GM21619 (cell line): ENCODE data around the gene BRMS1.
"Not testable (repeated sequence)": the region's sequence is repeated elsewhere in the genome, so short reads cannot be mapped to it uniquely, and the experiment has no call there.

Source experiments
- ATAC-seq: cut with Tn5 transposase; IDR thresholded peaks from one replicate; pipeline ENCODE4 v1.9.1; 2021; ENCODE audit not compliant: unreplicated experiment

Gene BRMS1

GRCh38 chr11:66363805-66364535, 19.1 kb upstream of the BRMS1 start:
- no peak for ATAC-seq

DNA sequence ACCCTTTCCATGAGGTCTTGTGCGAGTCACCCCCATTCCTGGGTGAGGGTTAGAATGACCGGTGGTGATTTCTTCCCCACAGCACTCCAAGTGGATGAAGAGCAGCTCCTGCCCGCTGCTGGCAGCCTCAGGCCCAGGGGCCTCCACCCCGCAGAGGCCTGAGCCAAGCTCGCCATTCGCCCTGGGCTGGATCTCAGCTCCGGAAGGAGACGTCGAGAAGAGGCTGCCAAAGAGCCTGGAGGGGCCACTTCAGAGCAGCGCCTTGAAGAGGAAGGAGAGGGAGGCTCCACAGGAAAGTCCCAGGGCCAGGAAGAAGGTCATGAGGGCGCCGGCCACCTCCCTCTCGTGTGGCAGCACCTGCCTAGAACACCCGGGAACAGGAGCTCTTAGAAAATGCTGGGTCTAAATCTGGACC, 18.3 kb upstream of the BRMS1 start:
- ATAC-seq = no peak

DNA sequence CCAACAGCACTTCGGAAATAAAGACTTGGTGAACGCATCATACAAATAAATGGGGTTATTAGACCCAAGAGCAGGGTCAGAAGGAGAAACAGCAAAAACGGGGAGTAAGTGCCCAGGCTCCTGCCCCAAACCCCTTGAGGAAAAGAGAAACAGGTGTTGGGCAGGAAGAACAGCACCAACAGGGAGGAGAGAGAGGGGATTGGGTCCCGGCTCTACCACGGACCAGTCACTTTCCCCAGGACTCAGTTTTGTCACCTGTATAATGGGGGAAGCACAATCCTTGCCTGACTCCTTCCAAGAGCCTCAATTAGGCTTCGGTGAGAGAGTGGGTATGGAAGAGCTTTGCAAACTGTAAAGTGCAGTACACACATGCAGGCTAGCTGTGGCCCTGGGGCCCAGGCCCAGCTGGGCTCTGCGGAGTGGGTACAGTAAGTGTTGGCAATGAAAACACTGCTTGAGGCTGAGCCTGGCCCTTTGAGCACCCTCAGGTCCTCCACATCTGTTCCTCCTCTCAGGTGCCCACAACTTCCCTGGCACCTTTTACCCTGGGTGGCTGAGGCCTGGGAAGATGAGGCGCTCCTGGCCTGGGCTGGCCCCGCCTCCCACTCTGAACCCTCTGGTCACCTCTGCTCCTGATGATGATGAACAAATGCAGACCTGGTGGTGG, 17.7 kb upstream of the BRMS1 start:
- ATAC-seq = no peak

- ATAC-seq = no peak
Measured at GRCh38 chr11:66361502-66361941, 16.6 kb upstream of the BRMS1 start.

DNA sequence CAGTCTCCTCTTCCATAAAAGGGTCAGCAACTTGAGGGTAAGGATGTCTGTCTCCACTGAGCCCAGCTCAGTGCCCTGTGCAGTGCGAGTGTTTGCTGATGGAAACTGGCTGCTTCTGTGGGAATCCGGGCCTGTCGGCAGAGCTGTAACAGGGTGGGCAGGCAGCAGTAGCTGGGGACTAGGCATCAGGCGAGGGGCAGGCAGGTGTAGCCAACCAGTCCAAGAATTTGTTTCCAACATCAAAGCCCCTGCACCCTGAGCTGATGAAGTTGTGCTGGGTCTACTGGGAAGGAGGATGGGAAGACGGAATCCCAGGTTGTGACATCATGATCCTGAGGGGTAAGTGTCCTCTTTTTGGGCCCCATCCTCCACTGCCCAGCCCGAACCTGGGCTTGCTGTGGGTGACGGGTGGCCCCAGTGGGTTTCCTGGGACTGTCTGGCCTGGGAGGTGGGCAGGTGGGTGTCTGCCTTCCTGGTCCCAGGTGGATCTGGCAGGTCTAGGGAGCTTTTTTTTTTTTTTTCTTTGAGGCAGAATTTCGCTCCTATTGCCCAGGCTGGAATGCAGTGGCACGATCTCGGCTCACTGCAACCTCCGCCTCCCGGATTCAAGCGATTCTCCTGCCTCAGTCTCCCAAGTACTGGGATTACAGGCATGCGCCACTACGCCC, 15.6 kb upstream of the BRMS1 start:
- ATAC-seq = no peak

DNA sequence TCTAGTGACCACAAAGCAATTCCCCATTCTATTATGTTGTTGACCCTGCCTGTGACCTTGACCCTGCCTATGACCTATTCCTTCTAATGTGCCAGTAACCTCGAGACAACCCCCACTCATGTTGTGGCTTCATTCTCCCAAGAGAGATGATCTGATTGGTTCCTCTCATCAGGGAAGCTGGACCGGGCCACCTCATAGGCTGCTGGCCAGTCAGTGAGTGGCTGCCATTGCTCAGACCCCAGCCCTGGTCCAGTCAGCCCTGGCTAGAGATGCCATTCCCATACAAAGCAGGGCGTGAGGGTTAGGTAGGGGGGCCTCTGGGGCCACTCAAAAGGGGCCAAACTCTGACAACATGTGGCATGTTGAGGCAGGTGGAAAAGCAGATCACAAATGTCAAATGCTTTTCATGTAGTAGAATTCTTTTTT, 14.8 kb upstream of the BRMS1 start:
- no peak for ATAC-seq

GRCh38 chr11:66350560-66351235, 5.8 kb upstream of the BRMS1 start:
- not testable (repeated sequence) for ATAC-seq

- no peak for ATAC-seq
Measured at GRCh38 chr11:66349084-66349386, 4.1 kb upstream of the BRMS1 start.

GRCh38 chr11:66347425-66348276, 2.7 kb upstream of the BRMS1 start, which contains the start of gene B4GAT1:
Gene B4GAT1, minus strand, starts transcription at chr11:66347629. Its CDS starts 84 bp downstream, at chr11:66347545.
- ATAC-seq = peak; percentile 33

DNA sequence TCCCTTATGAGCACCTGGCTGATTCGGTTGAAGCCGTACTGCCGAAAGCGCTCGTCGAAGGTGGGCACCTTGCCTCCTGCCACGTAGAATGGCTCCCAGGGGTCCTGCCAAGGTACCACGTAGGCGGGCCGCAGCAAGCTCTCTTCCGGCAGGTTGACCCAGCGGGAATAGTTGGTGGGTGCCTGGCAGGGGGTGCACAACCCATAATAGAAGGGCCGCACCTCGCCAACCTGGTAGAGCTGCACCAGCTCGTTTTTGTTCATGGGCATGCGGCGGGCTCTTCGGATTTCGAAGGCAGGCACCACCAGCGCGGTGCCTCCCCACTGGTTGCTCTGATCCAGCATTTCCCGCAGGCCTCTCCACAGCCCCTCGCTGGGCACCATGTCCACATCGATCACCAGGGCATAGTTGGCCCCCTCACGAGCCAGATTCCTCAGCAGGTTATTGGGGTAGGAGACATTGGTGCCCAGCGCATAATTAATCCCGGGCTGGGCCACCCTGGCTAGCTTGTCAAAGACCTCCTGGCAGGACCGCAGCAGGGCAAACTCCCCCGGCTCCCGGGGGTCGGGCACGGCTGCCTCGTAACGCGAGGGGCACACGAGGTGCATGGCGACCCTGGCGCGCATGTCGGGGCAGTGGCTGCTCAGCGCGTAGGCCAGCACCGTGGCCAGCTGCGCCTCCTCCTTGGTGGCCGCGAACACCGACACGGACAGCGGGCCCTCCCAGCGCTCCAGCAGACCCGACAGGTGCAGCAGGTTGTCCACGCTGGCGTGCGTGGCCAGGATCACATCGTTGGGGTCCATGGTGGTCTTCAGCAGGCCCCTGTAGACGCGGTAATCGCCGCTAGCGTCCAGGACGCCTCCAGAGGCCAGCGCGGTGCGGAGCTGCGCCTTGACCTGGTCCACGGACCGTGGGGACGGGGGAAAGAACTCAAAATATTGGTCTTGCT, 1.8 kb upstream of the BRMS1 start:
- no peak for ATAC-seq

- ATAC-seq = peak; percentile 8
Measured at GRCh38 chr11:66345316-66345649, 379 bp upstream of the BRMS1 start.

- no peak for ATAC-seq
Measured at GRCh38 chr11:66343176-66343575, 1.7 kb downstream of the BRMS1 start.

GRCh38 chr11:66341502-66342126, 3.3 kb downstream of the BRMS1 start:
- no peak for ATAC-seq

DNA sequence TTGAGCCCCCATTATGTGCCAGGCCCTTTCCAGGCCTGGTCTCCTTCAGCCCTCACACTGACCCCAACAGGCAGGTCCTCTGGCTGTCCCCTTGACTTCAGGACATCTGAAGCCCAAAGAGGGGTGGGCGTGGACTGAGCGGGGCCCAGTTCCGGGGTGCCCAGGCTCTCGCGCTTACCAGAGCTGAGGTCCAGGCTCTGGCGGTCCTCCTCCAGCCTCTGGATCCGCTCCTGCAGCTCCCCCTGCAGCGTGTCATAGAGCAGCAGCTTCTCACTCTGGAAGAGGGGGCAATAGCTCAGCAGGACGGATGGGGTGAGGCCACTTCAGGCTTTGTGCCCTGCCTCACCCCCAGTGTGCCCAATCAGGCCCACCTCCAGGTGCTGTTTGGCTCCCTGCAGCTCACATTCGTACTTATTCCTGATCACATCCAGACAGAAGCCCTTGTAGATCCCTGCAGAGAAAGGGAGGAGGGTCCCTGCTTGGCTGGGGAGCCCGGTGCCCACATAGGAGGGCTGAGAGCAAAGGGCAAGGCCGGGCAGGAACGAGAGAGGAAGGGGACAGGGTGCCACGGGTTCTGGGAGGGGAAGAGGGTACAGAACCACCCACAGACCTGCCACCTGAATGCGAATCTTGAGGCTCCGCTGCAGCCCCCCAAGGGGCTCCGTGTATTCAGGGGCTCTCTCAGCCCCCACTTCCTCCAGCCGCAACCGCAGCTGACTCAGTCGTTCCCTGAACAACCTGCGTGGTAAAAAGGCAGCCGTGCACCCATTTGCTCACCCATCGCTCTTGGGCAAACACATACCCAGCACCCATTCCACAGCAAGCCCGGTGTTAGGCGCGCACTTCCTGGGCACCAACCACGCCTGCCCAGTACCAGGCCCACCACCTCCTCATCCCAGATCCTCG, 4.1 kb downstream of the BRMS1 start:
- no peak for ATAC-seq

- ATAC-seq = no peak
Measured at GRCh38 chr11:66339686-66340483, 5.0 kb downstream of the BRMS1 start.

DNA sequence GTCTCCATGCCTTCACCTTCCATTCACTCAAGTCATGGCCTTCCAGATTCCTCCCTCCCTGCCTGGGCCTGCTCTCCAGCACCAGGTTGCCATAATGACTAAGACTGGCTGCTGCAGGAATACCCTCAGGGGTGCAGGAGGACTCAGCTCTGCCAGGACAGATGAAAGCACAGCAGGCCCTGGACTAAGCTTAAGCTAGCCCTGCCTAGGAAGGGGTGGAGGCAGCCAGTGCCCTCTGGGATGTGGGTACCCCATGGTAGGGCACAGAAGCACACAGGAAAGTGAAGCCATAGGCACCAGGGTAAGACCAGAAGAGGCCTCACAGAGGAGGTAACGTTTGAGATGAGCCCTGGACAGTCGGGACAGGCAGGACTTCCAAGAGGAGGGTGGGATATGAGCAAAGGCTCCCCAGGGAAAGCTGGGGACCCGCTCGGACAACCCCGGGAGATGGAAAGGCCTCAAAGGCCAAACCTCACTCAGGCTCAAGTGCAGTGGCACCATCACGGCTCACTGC, 5.7 kb downstream of the BRMS1 start:
- ATAC-seq = no peak
